Islet precursor cell (in vitro differentiated cells): Measurements from ENCODE around the gene C6orf132.

Experiments used
- DNase-seq: peaks from one replicate; pipeline ENCODE4 v3.0.0-alpha.2; 2018

Gene C6orf132

DNA sequence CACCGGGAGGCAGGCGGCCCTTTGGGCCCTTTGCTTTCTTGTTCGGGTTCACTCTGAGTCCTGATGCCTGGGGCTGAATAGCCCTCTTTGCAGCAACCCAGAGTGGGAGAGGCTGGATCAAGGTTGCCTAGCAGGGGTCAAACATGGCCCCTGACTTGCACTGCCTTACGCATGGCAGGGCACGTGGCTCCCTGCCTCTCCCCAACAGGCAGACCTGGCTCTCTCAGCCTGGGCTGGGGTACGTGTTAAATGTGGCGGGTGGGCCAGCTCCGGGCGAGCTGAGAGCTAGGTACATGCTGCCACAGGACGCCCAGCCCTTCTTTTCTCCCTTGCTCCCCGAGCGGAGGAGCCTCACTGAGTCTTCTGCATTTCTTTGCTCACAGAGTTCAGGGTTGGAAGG, 7.3 kb downstream of the C6orf132 start:
- DNase-seq: no peak

GRCh38 chr6:42133926-42134325, 8.5 kb downstream of the C6orf132 start:
- DNase-seq: no peak

DNA sequence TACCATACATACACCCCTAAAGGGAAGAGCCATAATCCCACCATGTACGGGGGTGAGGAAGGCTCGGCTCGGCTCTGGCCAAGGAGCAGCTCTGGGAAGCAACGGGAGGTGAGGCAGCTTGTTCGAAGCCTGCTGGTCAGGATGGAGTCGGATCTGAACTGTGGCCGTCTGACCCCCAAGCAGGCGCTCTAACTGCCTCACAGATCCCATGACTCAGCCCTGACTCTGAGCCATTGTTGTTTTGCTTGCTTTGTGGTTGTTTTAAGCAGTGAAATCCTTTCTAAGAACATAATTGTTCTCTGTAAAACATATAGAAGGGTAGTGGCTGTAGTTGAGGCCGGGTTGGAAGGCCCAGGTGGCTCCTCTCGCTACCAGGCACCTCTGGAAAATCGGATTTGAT, 10.9 kb downstream of the C6orf132 start:
- DNase-seq: peak; percentile 70

DNA sequence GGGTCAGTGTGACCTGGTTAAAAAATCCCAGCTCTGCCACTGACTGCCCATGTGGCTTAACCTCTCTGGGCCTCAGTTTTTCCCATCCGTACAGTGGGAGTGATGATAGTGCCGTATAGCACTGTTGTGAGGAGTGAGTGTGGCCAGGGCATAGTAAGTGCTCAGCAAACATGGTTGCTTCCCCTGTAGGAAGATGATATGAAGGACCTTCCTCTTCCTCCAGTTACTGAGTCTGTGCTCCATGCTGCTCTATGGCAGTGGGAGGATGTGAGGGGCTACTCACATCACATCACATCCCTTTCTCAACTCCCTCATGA, 13.1 kb downstream of the C6orf132 start:
- no peak for DNase-seq

GRCh38 chr6:42128460-42129359, 13.7 kb downstream of the C6orf132 start:
- no peak for DNase-seq

- peak; percentile 76 for DNase-seq
Observed at GRCh38 chr6:42125663-42126062, 16.8 kb downstream of the C6orf132 start.

- DNase-seq: no peak
Observed at GRCh38 chr6:42125231-42125630, 17.2 kb downstream of the C6orf132 start.

GRCh38 chr6:42124223-42124836, 18.1 kb downstream of the C6orf132 start:
- DNase-seq: no peak

GRCh38 chr6:42123379-42124103, 18.9 kb downstream of the C6orf132 start:
- no peak for DNase-seq

DNA sequence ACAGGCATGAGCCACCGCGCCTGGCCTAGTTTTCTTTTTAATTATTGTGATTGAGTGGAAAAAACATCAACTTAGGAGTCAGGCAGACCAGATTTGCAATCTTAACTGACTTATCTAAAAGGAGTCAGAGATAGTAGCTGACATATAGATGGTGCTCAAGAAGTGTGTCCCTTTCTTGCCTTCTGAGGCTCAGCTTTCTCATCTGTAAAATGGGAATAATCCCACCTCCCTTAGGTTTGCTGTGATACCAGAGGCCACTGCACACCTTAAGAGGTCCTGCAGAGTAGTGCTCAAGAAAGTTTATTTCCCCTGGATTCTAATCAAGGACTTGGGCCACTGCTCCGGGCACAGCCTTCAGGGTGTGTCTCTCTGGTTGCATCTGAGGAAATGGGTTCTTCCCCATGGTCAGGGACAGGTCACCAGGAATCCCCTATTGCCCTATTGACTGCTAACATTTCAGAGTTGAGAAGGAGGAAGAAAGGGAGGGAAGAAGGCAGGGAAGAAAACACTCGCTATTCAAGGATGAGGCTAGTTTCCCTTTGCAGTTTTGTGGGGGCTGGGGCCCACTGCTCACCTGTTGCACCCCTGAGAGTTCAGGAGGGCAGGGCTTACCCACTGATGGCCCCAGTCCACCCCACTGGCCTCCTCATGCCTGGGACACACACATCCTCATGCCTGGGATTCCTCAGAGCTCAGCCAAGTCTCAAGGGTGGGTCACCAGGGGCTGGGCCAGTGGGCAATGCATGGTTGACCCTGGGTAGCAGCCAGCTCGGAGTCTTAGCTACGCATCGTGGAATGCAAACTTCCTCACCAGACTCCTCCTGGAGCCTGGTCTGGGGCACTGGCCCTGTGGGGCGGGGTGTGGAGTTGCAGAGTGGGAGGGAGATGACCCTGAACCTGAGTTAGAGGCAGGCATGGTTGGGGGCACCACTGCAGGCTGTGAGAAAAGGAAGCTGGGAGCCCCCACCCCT, 21.2 kb downstream of the C6orf132 start:
- peak; percentile 74 for DNase-seq

DNA sequence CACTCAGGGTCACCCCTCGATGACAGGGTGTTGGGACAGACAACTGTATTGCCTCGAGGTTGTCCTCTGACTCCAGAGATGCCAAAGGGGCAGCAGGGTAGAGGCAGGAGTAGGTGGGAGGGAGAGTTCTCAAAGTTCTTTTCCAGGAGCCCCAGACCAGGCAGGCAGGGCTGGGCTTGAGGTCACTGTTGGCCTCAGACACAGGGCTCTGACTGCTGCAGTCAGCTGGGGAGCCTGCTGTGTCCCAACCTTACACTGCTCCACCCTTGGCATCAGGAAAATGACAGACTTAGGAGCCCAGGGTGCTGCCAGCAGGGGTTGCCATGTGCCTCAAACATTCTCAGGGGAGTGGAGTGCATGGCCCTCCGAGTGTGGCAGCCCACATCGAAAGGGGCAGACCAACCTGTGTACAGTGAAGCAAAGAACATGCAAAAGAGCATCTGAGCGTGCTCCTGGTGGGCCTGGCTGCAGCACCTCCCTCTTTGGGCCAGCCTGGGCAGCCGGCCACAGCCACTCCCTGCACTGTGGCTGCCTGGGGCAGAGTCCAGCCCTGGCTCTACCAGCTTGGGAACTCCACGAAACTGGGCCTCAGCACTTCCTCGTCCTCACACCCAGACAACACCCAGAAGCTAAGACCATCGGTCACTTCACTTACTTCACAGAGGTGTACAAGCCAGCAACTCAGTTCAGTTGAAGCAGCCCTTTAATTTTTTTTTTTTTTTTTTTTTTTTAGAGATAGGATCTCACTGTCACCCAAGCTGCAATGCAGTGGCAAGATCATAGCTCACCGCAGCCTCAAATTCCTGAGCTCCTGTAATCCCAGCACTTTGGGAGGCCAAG, 24.0 kb downstream of the C6orf132 start:
- DNase-seq: no peak

DNA sequence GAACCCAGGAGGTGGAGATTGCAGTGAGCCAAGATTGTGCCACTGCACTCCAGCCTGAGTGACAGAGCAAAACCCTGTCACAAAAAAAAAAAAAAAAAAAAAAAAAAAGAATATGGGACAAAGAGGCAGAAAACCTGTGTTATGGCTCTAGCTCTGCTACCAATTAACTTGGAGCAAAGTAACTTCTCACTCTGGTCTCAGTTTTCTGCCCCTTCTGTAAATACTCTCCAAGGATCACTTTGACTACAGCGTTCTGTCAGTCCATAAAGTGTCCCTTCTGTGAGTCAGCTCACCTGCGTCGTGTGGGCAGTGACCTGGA, 24.6 kb downstream of the C6orf132 start:
- DNase-seq: no peak

- DNase-seq: peak; percentile 78
Observed at GRCh38 chr6:42113936-42114636, 28.3 kb downstream of the C6orf132 start.

- DNase-seq: no peak
Observed at GRCh38 chr6:42112351-42112750, 30.1 kb downstream of the C6orf132 start.

- DNase-seq: no peak
Observed at GRCh38 chr6:42110683-42111082, 31.7 kb downstream of the C6orf132 start.

GRCh38 chr6:42108071-42108470, 34.3 kb downstream of the C6orf132 start:
- DNase-seq: no peak

GRCh38 chr6:42106112-42107023, 36.1 kb downstream of the C6orf132 start:
- DNase-seq: no peak

GRCh38 chr6:42105709-42106108, 36.7 kb downstream of the C6orf132 start:
- DNase-seq: no peak

GRCh38 chr6:42105156-42105648, 37.2 kb downstream of the C6orf132 start:
- DNase-seq: no peak

GRCh38 chr6:42104804-42105125, 37.7 kb downstream of the C6orf132 start:
- DNase-seq: no peak
